ENCODE data around the gene SESTD1. TPM values are rescaled to one million over a fixed set of nuclear protein-coding genes. Genes with fewer than 3 reads are reported as not detected.
"Not testable (repeated sequence)": the region's sequence is repeated elsewhere in the genome, so short reads cannot be mapped to it uniquely, and the experiment has no call there.

The SESTD1 gene
- total and polyA plus RNA-seq, 2 donors (not counting 1 experiment from before 2014, with no cell fraction given) = 16.8 to 51.9 TPM

GRCh38 chr2:179096090-179096489 is 168.5 kb downstream of the SESTD1 start:
- Histone ChIP-seq H3K4me2 (ENCODE audit: extremely low read depth, insufficient read depth, low read length) (no peak overlapping the region), H3K9me3 (ENCODE audit: control insufficient read depth, insufficient read depth, low read depth, low read length) (no peaks in the 10 kb centered on the region), H3K27ac (ENCODE audit: insufficient read depth, low read length) (no peak overlapping the region), H3K4me1 (ENCODE audit: control insufficient read depth, extremely low read depth, insufficient read depth, low read length) (no peaks in the 10 kb centered on the region), H3K4me3 (replicated peaks in 1 of 4; ENCODE audit: control extremely low read depth in 1 of 4, insufficient read depth in 1 of 4, low read depth in 3 of 4, low read length in 4 of 4) (no peak overlapping the region), H4K20me1 (ENCODE audit: control insufficient read depth, extremely low read depth, insufficient read depth, low read length) (no peaks in the 10 kb centered on the region), H3K27me3 (ENCODE audit: control insufficient read depth, insufficient read depth, low read length) (no peaks in the 10 kb centered on the region), H2AFZ (ENCODE audit: low read length) (no peak overlapping the region), H3K36me3 (ENCODE audit: control insufficient read depth, insufficient read depth, low read length) (no peaks in the 10 kb centered on the region), H3K9ac (ENCODE audit: insufficient read depth, low read length) (no peak overlapping the region), H3K79me2 (ENCODE audit: control insufficient read depth, insufficient read depth, low read length) (no peaks in the 10 kb centered on the region)
- no peak for DNase-seq (ENCODE audit: low read depth in 2 of 2)
- TF ChIP-seq EZH2 (IDR thresholded peaks at IDR 0.05; ENCODE audit: low read length, missing control alignments) = no peak
- TF ChIP-seq CTCF (conservative IDR thresholded peaks at IDR 0.05 in 1 of 2, IDR thresholded peaks at IDR 0.05 in 1 of 2; ENCODE audit: low read depth in 1 of 2, low read length in 2 of 2) = no peak

- H3K4me1 ChIP-seq (ENCODE audit: control insufficient read depth, extremely low read depth, insufficient read depth, low read length); H3K4me2 ChIP-seq (ENCODE audit: extremely low read depth, insufficient read depth, low read length); H3K9ac ChIP-seq (ENCODE audit: insufficient read depth, low read length); H3K27ac ChIP-seq (ENCODE audit: insufficient read depth, low read length); H3K4me3 ChIP-seq (replicated peaks in 1 of 4; ENCODE audit: control extremely low read depth in 1 of 4, insufficient read depth in 1 of 4, low read depth in 3 of 4, low read length in 4 of 4); H2AFZ ChIP-seq (ENCODE audit: low read length); H3K9me3 ChIP-seq (ENCODE audit: control insufficient read depth, insufficient read depth, low read depth, low read length); H3K79me2 ChIP-seq (ENCODE audit: control insufficient read depth, insufficient read depth, low read length); H4K20me1 ChIP-seq (ENCODE audit: control insufficient read depth, extremely low read depth, insufficient read depth, low read length); H3K36me3 ChIP-seq (ENCODE audit: control insufficient read depth, insufficient read depth, low read length); DNase-seq (ENCODE audit: low read depth in 2 of 2); H3K27me3 ChIP-seq (ENCODE audit: control insufficient read depth, insufficient read depth, low read length): not testable (repeated sequence)
These were observed 171.7 kb downstream of the SESTD1 start for GRCh38 chr2:179092912-179093311.

- Histone ChIP-seq H3K27me3 (ENCODE audit: control insufficient read depth, insufficient read depth, low read length) (no peaks in the 10 kb centered on the region), H3K9me3 (ENCODE audit: control insufficient read depth, insufficient read depth, low read depth, low read length) (no peaks in the 10 kb centered on the region), H3K4me3 (replicated peaks in 1 of 4; ENCODE audit: control extremely low read depth in 1 of 4, insufficient read depth in 1 of 4, low read depth in 3 of 4, low read length in 4 of 4) (no peak overlapping the region), H3K4me1 (ENCODE audit: control insufficient read depth, extremely low read depth, insufficient read depth, low read length) (no peaks in the 10 kb centered on the region), H3K36me3 (ENCODE audit: control insufficient read depth, insufficient read depth, low read length) (no peaks in the 10 kb centered on the region), H3K9ac (ENCODE audit: insufficient read depth, low read length) (no peak overlapping the region), H3K27ac (ENCODE audit: insufficient read depth, low read length) (no peak overlapping the region), H4K20me1 (ENCODE audit: control insufficient read depth, extremely low read depth, insufficient read depth, low read length) (no peaks in the 10 kb centered on the region), H3K79me2 (ENCODE audit: control insufficient read depth, insufficient read depth, low read length) (no peaks in the 10 kb centered on the region), H2AFZ (ENCODE audit: low read length) (no peak overlapping the region), H3K4me2 (ENCODE audit: extremely low read depth, insufficient read depth, low read length) (no peak overlapping the region)
- TF ChIP-seq CTCF (conservative IDR thresholded peaks at IDR 0.05 in 1 of 2, IDR thresholded peaks at IDR 0.05 in 1 of 2; ENCODE audit: low read depth in 1 of 2, low read length in 2 of 2) (no peak), EZH2 (IDR thresholded peaks at IDR 0.05; ENCODE audit: low read length, missing control alignments) (no peak)
- DNase-seq (ENCODE audit: low read depth in 2 of 2) = no peak
These were observed 181.9 kb downstream of the SESTD1 start for GRCh38 chr2:179082697-179083096.

Data from fibroblast of lung (primary cell).